Endodermal cell (in vitro differentiated cells): ENCODE data around the gene CCM2. TPM values are rescaled to one million over a fixed set of nuclear protein-coding genes. Genes with fewer than 3 reads are reported as not detected.

ENCODE experiments used
- DNase-seq: peaks from one replicate; pipeline ENCODE4 v3.0.0-alpha.2; 2017
- H3K27ac ChIP-seq: 2 replicates; pipeline ENCODE4 v1.5.1; 2013; ENCODE audit warnings: mild to moderate bottlenecking, low read depth, low read length, moderate library complexity
- H3K27me3 ChIP-seq: 2 replicates; pipeline ENCODE4 v1.6.1; 2013; ENCODE audit warnings: mild to moderate bottlenecking, low read length, moderate library complexity; ENCODE audit not compliant: insufficient read depth, control insufficient read depth, poor library complexity, severe bottlenecking
- H3K36me3 ChIP-seq: 2 replicates; pipeline ENCODE4 v1.7.0; 2013; ENCODE audit warnings: mild to moderate bottlenecking, low read length, moderate library complexity; ENCODE audit not compliant: control insufficient read depth, insufficient read depth
- H3K4me1 ChIP-seq: one replicate; pipeline ENCODE4 v1.7.0; 2013; ENCODE audit warnings: low read length; ENCODE audit not compliant: control insufficient read depth, insufficient read depth
- H3K4me3 ChIP-seq: 2 replicates; pipeline ENCODE4 v1.5.1; 2013; ENCODE audit warnings: mild to moderate bottlenecking, low read length, moderate library complexity
- H3K9ac ChIP-seq: 2 replicates; pipeline ENCODE4 v1.6.1; 2013; ENCODE audit warnings: mild to moderate bottlenecking, low read length, moderate library complexity; ENCODE audit not compliant: poor library complexity, severe bottlenecking; ENCODE audit errors: extremely low read depth
- H3K9me3 ChIP-seq: 2 replicates; pipeline ENCODE4 v1.6.1; 2013; ENCODE audit warnings: mild to moderate bottlenecking, low read length, moderate library complexity; ENCODE audit not compliant: control insufficient read depth
- H3K27ac Mint-ChIP-seq: 2 replicates; pipeline ENCODE4 v1.8.0; 2020; ENCODE audit warnings: mixed read lengths
- H3K27me3 Mint-ChIP-seq: 2 replicates; pipeline ENCODE4 v1.8.0; 2021; ENCODE audit warnings: mild to moderate bottlenecking, mixed read lengths; ENCODE audit not compliant: insufficient read depth
- H3K36me3 Mint-ChIP-seq: 2 replicates; pipeline ENCODE4 v1.8.0; 2020; ENCODE audit warnings: low read depth, mixed read lengths
- H3K4me1 Mint-ChIP-seq: 2 replicates; pipeline ENCODE4 v1.8.0; 2020; ENCODE audit warnings: mixed read lengths
- H3K4me3 Mint-ChIP-seq: 2 replicates; pipeline ENCODE4 v1.8.0; 2020; ENCODE audit warnings: mild to moderate bottlenecking, moderate library complexity, mixed read lengths
- H3K9me3 Mint-ChIP-seq: 2 replicates; pipeline ENCODE4 v1.8.0; 2020; ENCODE audit warnings: mild to moderate bottlenecking, mixed read lengths
- CTCF ChIP-seq: fragments of 200-600 bp; sonication (generic); conservative IDR thresholded peaks from 2 replicates; pipeline ENCODE4 v1.5.0; 2021; ENCODE audit warnings: antibody characterized with exemption, mild to moderate bottlenecking
- WGBS, 2 experiments: methylation state at CpG; one replicate each; pipeline versions ENCODE4 v1.1.5 to v1.1.7; 2013; ENCODE audit warnings: missing lambda C conversion rate in 2 of 2, mixed read lengths in 1 of 2; ENCODE audit not compliant: insufficient coverage in 1 of 2, insufficient read length in 1 of 2; 5-methylcytosine and 5-hydroxymethylcytosine counted together
- total RNA-seq, 2 donors: library from RNA; stranded (reverse); fragmentation: NEBNext Ultra II Directional in 1 of 2; extraction: Animal tissue kit (Norgen Biotek cat#: 25700) in 1 of 2; gene quantifications; 2 replicates in 1 of 2; 3 replicates in 1 of 2; pipeline ENCODE4 v1.2.1, GENCODE V29; 2021

CCM2 gene
- total RNA-seq, 2 donors from 2014 or later = 37.4 to 38.1 TPM

GRCh38 chr7:44986218-44987053, 13.6 kb upstream of the CCM2 start:
- peaks cover 39% of the 10 kb centered on the region for H3K36me3 Mint-ChIP-seq
- TF ChIP-seq CTCF = no peak
- Histone ChIP-seq H3K27ac (peak overlapping the region; percentile 92), H3K27me3 (no peaks in the 10 kb centered on the region), H3K4me1 (no peaks in the 10 kb centered on the region), H3K36me3 (peaks cover 34% of the 10 kb centered on the region), H3K4me3 (peak overlapping the region; percentile 98), H3K9ac (peak overlapping the region; percentile 92), H3K9me3 (no peaks in the 10 kb centered on the region)
- 1% methylated on average over 26 to 68 of the region's 68 CpGs for WGBS, 2 experiments
- no peaks in the 10 kb centered on the region for H3K9me3 Mint-ChIP-seq
- H3K27ac Mint-ChIP-seq = peak overlapping the region; percentile 99
- H3K4me1 Mint-ChIP-seq = peaks cover 31% of the 10 kb centered on the region
- DNase-seq = peak; percentile 96
- no peaks in the 10 kb centered on the region for H3K27me3 Mint-ChIP-seq
- peak overlapping the region; percentile 99 for H3K4me3 Mint-ChIP-seq

GRCh38 chr7:44987457-44987856, 12.5 kb upstream of the CCM2 start:
- H3K9ac ChIP-seq = no peak overlapping the region
- peaks cover 37% of the 10 kb centered on the region for H3K4me1 Mint-ChIP-seq

GRCh38 chr7:44987996-44988395, 12.0 kb upstream of the CCM2 start:
- Histone ChIP-seq H3K27me3 (no peaks in the 10 kb centered on the region), H3K4me1 (no peaks in the 10 kb centered on the region), H3K27ac (no peak overlapping the region), H3K36me3 (peaks cover 27% of the 10 kb centered on the region), H3K4me3 (no peak overlapping the region), H3K9me3 (no peaks in the 10 kb centered on the region), H3K9ac (no peak overlapping the region)
- H3K27ac Mint-ChIP-seq = no peak overlapping the region
- peaks cover 36% of the 10 kb centered on the region for H3K36me3 Mint-ChIP-seq
- TF ChIP-seq CTCF = no peak
- H3K9me3 Mint-ChIP-seq = peaks cover 3% of the 10 kb centered on the region
- H3K4me3 Mint-ChIP-seq = peak overlapping the region; percentile 99
- H3K4me1 Mint-ChIP-seq = peaks cover 37% of the 10 kb centered on the region
- WGBS, 2 experiments = 89 to 90% methylated on average over 10 of the region's 10 CpGs
- DNase-seq = no peak
- H3K27me3 Mint-ChIP-seq = no peaks in the 10 kb centered on the region

More at GRCh38 chr7:44987457-44987856, 12.5 kb upstream of the CCM2 start:
- no peaks in the 10 kb centered on the region for H3K4me1 ChIP-seq
- TF ChIP-seq CTCF = no peak
- Mint-ChIP-seq H3K36me3 (peaks cover 37% of the 10 kb centered on the region), H3K4me3 (peak overlapping the region; percentile 99), H3K9me3 (peaks cover 3% of the 10 kb centered on the region), H3K27me3 (no peaks in the 10 kb centered on the region), H3K27ac (peak overlapping the region; percentile 99)
- H3K36me3 ChIP-seq = peaks cover 32% of the 10 kb centered on the region
- H3K9me3 ChIP-seq = no peaks in the 10 kb centered on the region
- DNase-seq = no peak
- H3K27me3 ChIP-seq = no peaks in the 10 kb centered on the region
- 85 to 92% methylated on average over 6 to 7 of the region's 7 CpGs for WGBS, 2 experiments
- peak overlapping the region; percentile 98 for H3K4me3 ChIP-seq
- H3K27ac ChIP-seq = no peak overlapping the region
